Esophagus muscularis mucosa (tissue), 4 donors: ENCODE data around the gene ASB15.

Source experiments
- EP300 ChIP-seq: sonication (generic); formaldehyde crosslinking; IDR thresholded peaks from one replicate; pipeline ENCODE4 v1.6.1; 2017; ENCODE audit warnings: antibody characterized with exemption
- POLR2A ChIP-seq: fragments of 450-650 bp; IDR thresholded peaks from one replicate; pipeline ENCODE4 v1.6.1; 2017; ENCODE audit warnings: antibody characterized with exemption, moderate library complexity, mild to moderate bottlenecking, low read depth
- POLR2AphosphoS5 ChIP-seq, 2 donors: sonication (generic); formaldehyde crosslinking; IDR thresholded peaks; one replicate each; pipeline ENCODE4 v1.6.1; 2017; ENCODE audit warnings: antibody characterized with exemption in 2 of 2
- TF ChIP-seq, protein P1 (sequence below), 3 experiments: fragments of 200-600 bp in 2 of 3; fragments of 450-650 bp in 1 of 3; sonication (generic) in 2 of 3; IDR thresholded peaks; one replicate each; pipeline ENCODE4 v1.5.1; 2017 to 2019; ENCODE audit warnings: antibody characterized with exemption in 3 of 3, mild to moderate bottlenecking in 2 of 3, moderate library complexity in 1 of 3

DNA sequence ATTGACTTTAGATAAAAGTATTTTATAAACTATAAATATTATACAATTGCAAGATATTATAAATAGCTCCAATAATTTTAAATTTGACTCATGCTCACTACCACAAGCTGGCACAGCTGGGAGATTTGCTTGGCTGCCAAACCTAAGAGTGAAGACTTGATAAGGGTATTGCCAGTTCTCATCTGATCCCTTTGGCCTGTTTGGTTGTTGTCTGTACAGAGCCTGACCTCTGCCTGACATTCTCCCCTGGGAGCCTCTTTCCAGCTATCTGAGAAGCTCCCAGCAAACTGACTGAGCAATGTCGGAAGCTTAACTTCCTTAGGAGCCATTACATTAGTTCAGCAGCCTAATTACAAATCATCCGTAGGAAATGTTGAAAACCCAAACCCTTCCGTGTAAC lies 43.9 kb downstream of the ASB15 start:
- TF ChIP-seq EP300 = no peak
- TF ChIP-seq POLR2A = no peak
- TF ChIP-seq, protein P1, sequence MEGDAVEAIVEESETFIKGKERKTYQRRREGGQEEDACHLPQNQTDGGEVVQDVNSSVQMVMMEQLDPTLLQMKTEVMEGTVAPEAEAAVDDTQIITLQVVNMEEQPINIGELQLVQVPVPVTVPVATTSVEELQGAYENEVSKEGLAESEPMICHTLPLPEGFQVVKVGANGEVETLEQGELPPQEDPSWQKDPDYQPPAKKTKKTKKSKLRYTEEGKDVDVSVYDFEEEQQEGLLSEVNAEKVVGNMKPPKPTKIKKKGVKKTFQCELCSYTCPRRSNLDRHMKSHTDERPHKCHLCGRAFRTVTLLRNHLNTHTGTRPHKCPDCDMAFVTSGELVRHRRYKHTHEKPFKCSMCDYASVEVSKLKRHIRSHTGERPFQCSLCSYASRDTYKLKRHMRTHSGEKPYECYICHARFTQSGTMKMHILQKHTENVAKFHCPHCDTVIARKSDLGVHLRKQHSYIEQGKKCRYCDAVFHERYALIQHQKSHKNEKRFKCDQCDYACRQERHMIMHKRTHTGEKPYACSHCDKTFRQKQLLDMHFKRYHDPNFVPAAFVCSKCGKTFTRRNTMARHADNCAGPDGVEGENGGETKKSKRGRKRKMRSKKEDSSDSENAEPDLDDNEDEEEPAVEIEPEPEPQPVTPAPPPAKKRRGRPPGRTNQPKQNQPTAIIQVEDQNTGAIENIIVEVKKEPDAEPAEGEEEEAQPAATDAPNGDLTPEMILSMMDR (IDR thresholded peaks at IDR 0.05) = no peak
- no peak for TF ChIP-seq POLR2AphosphoS5 (IDR thresholded peaks at IDR 0.05)
